Stimulated activated CD4-positive, alpha-beta T cell treated with anti-CD3 and anti-CD28 coated beads, Interleukin-15, amount 100 ng/mL, for 24 hours (primary cell): Measurements from ENCODE around the gene KRTAP4-16.
"Not testable (repeated sequence)": the region's sequence is repeated elsewhere in the genome, so short reads cannot be mapped to it uniquely, and the experiment has no call there.

Experiments used
- DNase-seq: peaks from one replicate; pipeline ENCODE4 v3.0.0-alpha.2; 2020

Gene KRTAP4-16

DNA sequence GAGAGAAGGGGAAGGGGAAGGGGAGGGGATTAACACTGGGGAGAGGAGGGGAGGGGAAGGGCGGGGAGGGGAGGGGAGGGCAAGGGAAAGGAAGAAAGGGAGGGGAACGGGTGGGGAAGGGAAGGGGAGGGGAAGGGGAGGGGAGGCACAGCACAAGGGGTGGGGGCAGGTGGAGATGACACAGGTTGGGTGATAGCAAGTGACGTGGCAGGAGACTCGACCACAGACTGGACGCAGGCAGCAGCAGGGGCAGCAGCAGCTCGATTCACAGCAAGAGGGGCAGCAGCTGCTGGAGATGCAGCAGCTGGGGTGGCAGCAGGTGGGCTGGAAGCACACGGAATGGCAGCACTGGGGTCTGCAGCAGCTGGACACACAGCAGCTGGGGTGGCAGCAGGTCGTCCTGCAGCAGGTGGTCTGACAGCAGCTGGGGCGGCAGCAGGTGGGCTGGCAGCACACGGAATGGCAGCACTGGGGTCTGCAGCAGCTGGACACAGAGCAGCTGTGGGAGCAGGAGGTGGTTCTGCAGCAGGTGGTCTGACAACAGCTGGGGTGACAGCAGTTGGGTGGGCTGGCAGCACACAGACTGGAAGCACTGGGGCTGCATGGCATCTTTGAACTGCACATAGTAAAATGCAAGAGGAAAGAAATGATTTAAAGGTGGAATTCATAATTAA lies at the start of gene KRTAP4-16:
Gene KRTAP4-16, minus strand, starts transcription at position 624 of the 674 bp plus-strand sequence. Its CDS starts 0 bp downstream, at position 624.
- no peak for DNase-seq

DNA sequence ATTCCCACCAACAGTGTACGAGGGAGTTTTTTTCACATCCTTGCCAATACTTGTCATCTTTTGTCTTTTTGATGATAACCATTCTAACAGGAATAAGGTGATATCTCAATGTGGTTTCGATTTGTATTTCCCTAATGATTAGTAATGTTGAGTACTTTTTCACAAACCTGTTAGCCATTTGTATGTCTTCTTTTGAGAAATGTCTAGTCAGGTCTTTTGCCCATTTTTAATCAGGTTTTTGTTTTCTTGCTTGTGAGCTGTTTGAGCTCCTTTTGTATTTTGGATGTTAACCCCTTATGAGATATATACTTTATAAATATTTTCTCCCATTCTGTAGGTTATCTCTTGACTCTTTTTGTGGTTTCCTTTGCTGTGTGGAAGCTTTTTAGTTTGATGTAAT lies 49.5 kb upstream of the KRTAP4-16 start:
- DNase-seq, result no peak

DNA sequence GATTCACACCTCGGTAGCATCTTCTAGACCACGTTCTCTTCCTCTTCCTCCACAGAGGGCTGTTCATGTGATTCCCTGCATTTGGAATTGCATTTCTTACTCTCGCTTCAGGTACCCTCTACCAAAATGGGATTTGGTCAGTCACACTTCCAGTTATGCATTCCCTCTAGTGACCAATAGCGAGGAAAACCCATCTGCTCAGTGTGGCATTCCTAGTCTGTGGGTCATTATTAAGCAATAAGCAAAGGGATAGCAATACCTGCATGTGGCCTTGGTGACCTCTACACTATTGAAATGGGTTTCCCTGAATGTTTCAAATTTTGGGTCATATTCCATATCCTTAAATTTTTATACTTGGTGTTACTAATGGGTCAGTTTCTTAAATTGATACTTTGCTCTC lies 48.0 kb upstream of the KRTAP4-16 start:
- no peak for DNase-seq

DNA sequence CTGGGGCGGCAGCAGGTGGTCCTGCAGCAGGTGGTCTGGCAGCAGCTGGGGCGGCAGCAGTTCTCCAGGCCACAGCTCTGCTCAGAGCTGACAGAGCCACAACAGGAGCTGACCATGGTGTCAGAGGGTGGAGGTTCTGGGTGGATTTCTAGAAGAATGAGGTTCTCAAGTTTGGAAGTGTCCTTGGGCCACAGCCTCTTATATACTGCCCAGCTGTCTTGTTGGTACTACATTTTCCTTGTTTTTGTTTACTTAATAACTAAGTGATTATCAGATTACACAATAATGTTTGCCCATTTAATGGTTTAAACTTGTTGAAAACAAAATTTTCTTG lies 47.6 kb upstream of the KRTAP4-16 start, which contains the start of gene KRTAP4-5:
Gene KRTAP4-5, minus strand, starts transcription at position 174 of the 334 bp plus-strand sequence. Its CDS starts 58 bp downstream, at position 116.
- no peak for DNase-seq

DNA sequence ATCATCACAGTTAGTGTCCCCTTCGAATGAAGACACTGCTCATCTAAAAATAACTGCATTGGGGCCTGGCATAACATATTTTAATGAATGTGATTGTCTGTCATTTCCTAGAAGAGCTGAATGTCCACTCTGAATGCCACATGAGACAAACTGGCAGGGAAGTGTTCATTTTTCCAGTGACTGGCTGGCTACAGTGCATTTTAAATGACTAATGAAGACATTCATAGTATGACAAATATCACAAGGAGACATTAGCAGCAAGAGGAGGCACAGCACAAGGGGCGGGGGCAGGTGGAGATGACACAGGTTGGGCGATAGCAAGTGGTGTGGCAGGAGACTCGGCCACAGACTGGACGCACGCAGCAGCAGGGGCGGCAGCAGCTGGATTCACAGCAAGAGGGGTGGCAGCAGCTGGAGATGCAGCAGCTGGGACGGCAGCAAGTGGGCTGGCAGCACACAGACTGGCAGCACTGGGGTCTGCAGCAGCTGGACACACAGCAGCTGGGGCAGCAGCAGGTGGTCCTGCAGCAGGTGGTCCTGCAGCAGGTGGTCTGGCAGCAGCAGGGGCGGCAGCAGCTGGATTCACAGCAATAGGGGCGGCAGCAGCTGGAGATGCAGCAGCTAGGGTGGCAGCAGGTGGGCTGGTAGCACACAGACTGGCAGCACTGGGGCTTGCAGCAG lies 47.1 kb upstream of the KRTAP4-16 start:
- not testable (repeated sequence) for DNase-seq

DNA sequence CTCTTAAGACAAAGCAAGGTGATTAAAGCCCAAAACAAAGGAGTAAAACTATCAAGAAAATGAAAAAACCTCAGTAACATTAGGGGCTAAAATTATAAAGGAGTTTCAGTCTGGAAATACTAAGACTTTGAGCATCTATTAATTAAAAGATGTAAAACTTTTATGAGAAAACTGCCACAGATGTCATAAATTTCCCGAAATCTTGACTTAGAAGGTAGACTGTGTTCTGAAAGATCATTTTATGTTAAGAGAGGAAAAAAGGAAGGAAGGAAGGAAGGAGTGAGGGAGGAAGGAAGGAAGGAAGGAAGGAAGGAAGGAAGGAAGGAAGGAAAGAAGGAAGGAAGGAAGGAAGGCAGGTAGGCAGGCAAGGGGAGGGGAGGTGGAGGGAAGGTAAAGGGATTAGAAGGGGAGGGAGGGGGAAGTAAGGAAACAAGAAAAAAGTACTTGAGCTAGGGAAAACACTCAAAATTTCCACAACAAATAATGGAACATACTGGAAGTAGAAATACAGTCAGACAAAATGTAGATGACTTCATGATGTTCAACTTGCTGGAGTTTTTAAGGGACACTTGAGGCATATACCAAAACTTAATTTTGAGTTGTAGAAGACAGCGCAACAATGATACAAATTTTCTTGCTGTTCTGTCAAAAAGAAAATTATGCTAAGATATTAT lies 45.7 kb upstream of the KRTAP4-16 start:
- no peak for DNase-seq

DNA sequence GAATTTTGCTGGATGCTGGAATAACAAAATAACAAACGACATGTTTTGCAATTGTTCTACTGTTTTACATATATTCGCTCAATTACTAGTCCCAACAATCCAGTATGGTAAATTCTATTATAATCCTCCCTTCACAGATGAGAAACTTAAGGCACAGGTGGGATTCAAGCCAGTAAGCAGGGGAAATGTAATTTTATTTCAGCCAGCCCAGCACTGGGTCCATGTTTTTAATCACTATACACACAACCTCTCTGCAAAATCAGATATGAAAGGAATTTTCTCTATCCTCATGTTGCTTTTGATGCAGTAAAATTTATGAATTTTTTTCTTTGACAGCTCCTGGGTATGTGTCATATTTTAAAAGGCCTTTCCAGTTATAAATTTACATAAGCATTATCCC lies 43.3 kb upstream of the KRTAP4-16 start:
- no peak for DNase-seq

DNA sequence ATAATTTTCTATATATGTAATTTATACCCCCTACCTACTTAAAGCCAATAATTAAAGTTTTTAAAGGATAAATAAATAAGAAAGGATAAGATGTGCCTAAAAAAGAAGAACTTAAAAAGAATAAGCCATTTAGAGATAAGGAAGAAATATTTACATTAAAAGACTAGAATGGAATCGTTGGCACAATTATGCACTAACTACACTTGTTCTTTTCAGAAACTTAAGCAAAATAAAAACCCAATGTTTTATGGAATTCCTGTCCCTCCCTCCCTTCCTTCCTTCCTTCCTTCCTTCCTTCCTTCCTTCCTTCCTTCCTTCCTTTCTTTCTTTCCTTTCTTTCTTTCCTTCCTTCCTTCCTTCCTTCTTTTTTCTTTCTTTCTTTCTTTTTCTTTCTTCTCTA lies 42.8 kb upstream of the KRTAP4-16 start:
- no peak for DNase-seq

DNA sequence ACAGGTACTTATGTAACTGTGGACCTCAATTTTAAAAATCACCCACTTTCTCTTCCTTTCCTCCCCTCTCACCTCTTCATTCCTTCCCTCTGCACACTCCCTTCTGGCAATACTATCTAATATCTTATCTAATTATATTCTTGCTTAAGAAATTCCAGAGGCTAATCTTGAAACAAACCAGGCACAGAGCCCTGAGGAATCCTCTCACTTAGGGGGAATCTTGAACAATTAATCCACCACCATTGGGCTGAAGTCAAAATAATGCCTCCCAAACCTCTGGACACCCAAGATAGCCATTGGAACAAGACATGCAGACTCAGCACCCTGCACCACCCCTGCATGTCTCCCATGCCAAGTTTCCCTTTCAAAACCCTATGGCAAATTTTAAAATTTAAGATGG lies 39.4 kb upstream of the KRTAP4-16 start:
- no peak for DNase-seq

DNA sequence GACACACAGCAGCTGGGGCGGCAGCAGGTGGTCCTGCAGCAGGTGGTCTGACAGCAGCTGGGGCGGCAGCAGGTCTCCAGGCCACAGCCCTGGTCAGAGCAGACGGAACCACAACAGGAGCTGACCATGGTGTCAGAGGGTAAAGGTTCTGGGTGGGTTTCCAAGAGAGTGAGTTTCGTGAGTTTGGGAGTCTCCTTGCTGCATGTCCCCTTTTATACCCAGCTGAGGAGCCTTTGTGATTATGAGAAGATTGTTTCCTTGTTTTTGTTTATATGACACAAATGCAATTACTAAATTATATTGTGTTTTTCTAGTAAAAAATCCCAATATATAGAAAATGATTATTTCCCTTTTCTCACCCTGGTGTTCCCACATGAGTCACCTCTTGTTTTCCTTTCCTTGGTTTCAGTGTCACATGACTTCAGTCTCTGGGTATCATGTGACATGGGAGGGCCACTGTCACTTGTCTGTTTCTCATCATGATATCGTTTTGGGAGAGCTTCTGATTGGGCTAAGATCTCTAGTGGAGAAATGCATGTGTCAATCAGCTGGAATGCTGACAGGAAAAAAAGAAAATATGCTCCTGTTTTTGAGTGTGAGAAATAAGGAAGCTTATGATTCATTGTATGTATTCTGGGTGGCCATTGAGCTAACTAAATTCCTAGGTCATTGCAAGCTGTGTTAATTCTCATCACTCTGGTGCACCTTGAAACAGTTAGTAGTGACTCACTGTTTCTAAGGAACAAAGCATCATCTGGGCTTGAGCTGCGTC lies 38.5 kb upstream of the KRTAP4-16 start, which contains the start of gene KRTAP4-6:
Gene KRTAP4-6, minus strand, starts transcription at position 185 of the 772 bp plus-strand sequence. Its CDS starts 57 bp downstream, at position 128.
- DNase-seq, result no peak

DNA sequence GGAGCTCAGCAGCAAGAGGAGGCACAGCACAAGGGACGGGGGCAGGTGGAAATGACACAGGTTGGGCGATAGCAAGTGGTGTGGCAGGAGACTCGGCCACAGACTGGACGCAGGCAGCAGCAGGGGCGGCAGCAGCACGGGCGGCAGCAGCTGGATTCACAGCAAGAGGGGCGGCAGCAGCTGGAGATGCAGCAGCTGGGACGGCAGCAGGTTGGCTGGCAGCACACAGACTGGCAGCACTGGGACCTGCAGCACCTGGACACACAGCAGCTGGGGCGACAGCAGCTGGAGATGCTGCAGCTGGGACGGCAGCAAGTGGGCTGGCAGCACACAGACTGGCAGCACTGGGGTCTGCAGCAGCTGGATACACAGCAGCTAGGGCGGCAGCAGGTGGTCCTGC lies 37.9 kb upstream of the KRTAP4-16 start:
- DNase-seq, result not testable (repeated sequence)

DNA sequence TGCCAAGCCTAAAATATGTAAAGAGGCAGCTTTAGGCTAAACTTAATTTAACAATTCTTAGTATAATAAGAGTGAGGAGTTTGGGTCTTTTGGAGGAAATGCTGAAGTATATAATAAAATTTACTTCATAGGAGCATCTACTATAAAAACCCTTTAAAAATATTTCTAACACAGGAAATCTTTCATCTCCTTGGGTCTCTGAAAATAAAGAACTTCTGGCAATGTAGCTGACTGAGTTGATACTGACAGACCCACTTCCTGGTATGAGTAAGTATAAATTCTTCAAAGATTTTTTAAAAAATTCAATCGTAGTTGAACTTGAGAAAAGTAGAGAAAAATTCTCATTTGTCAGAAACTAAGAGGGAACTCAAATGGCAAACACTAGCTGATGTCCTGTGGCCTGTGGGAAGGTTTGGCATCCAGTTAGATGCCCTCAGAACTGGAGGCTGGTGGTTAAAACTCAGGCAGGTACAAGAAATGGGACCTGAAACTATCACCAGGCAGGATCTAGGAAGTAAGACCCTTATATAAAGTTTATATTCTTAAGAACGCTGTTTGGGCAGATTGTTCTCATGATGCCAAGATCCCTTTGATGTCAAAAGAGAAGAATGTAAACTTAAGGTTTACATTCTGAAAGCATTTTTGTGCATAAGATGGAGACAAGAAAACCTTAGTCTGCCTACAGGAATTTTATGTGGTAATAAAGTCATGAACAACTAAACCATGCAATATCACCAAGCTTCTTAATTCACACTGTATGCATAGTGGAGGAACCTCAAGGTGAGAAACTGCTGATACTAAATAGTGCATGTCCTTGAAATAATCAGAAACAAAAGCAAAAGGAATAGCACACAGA lies 32.1 kb upstream of the KRTAP4-16 start:
- no peak for DNase-seq

DNA sequence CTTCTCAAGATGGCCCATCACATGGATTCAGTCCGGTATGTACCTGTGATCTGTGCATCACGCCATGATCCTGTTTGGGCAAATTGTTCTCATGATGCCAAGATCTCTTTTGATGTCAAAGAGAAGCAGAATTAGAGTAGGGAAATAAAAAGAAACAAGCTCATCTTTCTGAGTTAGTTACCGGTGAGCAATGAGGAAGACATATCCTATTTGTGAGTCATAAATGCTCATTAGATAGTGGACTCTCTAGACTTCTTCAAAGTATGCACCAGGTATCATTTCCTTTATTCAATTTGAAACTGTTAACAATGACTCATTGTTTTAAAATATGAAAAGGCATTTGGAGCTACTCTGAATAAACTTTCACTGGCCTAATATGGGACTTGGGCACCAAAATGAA lies 30.0 kb upstream of the KRTAP4-16 start:
- DNase-seq, result no peak

DNA sequence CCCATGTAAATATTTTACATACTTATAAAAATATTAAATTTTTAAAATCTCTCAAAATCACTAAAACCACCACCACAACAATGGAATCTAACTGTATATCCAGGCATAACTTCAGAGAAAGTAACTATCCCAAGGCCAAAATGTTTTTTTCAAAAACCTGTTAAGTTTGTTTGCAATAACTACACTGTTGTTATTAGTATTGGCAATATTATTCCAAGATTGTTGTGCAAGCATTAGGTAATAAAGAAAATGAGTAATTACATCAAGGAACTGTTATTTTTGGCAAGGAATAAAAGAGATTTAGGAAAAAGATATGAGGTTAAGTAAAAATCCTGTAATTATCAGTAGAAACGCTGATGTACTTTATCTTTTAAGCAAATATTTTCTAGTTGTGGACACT lies 25.4 kb upstream of the KRTAP4-16 start:
- DNase-seq, result no peak

DNA sequence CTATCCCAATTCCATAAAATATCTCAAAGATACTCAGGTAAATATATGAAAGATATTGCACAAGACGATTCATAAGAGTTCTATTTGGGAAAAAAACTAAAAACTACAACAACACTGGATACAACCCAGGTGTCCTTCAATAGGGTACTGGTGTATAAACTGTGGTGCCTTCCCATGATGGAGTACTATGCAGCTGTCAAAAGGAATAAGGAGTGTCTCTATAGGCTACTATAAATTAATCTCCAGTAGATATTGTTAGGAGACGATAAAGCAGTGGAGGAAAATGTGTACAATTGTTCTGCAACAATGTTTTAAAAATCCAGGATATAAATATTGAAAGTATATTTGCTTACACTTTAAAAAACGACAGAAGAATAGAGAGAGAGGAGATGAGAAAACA lies 24.4 kb upstream of the KRTAP4-16 start:
- no peak for DNase-seq

DNA sequence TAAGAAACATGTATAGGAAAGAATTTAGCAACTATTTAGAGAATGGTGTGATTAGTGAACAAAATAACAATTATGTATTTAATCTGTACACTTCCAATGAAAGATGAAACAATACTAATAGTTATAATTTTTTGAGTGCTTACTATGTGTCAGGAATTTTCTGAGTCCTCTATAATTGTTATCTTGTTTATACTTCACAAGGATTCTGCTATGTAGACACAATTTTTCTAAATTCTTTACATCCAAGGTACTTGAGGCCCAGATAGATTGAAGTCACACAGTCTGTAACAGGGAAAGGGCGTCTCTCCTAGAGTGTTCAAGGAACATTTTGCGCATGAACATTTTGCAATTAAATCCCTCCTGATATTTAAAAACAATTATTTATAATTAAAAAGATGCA lies 23.1 kb upstream of the KRTAP4-16 start:
- no peak for DNase-seq

DNA sequence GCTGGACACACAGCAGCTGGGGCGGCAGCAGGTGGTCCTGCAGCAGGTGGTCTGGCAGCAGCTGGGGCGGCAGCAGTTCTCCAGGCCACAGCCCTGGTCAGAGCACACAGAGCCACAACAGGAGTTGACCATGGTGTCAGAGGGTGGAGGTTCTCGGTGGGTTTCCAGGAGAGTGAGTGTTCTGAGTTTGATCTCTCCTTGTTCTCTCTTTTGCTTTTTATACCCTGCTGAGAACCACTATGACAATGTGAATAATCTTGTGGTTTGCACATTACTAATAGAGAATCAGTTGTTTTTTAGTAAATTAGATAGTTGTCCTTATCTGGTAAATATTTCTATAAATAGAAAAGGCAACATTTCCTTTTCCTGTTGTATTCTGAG lies 22.0 kb upstream of the KRTAP4-16 start, which contains the start of gene KRTAP4-12:
Gene KRTAP4-12, minus strand, starts transcription at position 192 of the 381 bp plus-strand sequence. Its CDS starts 60 bp downstream, at position 132.
- DNase-seq, result not testable (repeated sequence)

DNA sequence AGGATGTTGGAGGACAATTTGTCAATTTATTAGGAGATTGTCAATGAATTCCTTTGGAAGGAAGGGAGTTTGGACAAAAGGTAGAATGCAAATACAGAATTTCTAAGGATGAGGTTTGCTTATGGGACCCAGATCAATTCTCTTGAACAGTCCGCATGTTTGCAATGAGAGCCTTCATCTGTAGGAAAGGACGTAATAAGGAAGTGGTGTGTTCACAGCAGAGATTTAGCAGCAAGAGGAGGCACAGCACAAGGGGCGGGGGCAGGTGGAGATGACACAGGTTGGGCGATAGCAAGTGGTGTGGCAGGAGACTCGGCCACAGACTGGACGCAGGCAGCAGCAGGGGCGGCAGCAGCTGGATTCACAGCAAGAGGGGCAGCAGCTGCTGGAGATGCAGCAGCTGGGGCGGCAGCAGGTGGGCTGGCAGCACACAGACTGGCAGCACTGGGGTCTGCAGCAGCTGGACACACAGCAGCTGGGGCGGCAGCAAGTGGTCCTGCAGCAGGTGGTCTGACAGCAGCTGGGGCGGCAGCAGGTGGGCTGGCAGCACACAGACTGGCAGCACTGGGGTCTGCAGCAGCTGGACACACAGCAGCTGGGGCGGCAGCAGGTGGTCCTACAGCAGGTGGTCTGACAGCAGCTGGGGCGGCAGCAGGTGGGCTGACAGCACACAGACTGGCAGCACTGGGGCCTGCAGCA lies 21.4 kb upstream of the KRTAP4-16 start:
- DNase-seq, result not testable (repeated sequence)

DNA sequence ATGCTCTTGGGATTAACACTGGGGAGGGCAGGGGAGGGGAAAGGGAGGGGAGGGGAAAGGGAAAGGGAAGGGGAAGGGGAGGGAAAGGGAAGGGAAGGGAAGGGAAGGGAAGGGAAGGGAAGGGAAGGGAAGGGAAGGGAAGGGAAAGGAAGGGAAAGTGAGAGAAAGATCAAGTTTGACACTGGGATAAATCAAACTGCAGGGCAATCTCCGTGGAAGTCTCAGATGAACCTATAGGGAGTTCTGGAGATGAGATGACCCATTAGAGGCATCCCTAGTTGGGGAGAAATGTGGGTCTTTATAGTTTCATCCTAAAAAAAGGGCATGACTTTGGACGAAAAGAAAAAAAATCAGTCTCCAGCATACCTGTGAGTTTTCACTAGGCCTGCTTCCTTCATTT lies 19.7 kb upstream of the KRTAP4-16 start:
- DNase-seq, result no peak

DNA sequence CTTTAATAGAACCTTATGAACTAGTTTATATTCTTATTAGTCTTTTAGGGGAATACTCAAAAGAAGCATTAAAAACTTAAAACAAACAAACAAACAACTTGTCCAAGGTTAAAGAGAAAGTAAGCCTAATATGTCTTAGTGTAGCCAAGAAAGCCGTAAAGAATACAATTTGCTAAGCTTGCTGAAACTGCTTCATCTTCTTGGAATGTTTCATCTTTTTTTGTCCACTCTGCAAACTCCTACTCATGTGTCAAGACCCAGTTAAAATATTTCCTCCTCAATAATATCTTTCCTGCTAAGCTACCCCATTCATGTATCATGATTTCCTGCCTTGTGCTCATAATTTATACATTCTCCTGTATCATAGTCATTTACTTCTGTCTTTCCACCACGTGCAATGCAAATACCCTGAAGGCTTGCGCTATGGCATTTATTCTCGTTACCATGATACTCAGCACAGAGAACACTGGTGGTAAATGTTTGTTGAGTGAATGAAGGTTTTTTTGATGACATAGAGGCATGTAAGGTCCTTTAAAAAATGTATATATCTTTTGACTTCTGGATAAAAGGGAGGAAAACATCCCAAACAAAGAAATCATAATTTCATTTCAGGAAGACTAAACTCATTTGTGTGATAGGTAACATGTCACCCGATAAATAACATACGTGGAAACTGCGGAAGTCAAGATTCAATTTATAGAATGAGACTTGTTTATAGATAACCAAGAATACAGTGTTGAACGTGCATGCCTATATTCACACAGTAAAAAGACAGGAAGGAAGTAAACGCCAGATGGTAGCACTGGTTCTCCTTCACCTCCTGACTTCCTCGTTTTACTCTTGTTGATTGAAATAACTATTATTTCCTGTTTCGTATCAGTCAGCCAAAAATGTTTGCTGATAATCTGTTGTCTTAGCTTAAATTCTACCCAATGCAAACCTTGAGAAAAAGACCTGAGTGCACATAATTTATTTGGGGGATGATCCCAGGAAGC lies 18.0 kb upstream of the KRTAP4-16 start:
- not testable (repeated sequence) for DNase-seq
